Neuronal stem cell (in vitro differentiated cells): ENCODE data around the gene CDK5.

Source experiments
- DNase-seq: peaks from one replicate; pipeline ENCODE4 v3.0.0-alpha.2; 2013; ENCODE audit warnings: low spot score
- H2AFZ ChIP-seq: one replicate; pipeline ENCODE4 v1.6.1; 2013; ENCODE audit warnings: mild to moderate bottlenecking, low read length, inconsistent platforms
- H2AK5ac ChIP-seq: 2 replicates; pipeline ENCODE4 v1.6.1; 2013; ENCODE audit warnings: low read depth, mild to moderate bottlenecking, inconsistent platforms, low read length, moderate library complexity, mixed read lengths
- H2BK120ac ChIP-seq: 2 replicates; pipeline ENCODE4 v1.6.1; 2013; ENCODE audit warnings: low read depth, mild to moderate bottlenecking, inconsistent platforms, low read length, moderate library complexity, mixed read lengths
- H2BK12ac ChIP-seq: one replicate; pipeline ENCODE4 v1.6.1; 2013; ENCODE audit warnings: low read length, inconsistent platforms
- H2BK15ac ChIP-seq: 2 replicates; pipeline ENCODE4 v1.6.1; 2013; ENCODE audit warnings: mild to moderate bottlenecking, low read length, inconsistent platforms, mixed read lengths
- H2BK5ac ChIP-seq: one replicate; pipeline ENCODE4 v1.6.1; 2013; ENCODE audit warnings: inconsistent platforms, mild to moderate bottlenecking, low read length, moderate library complexity
- H3K14ac ChIP-seq: one replicate; pipeline ENCODE4 v1.6.1; 2013; ENCODE audit warnings: low read length, inconsistent platforms
- H3K18ac ChIP-seq: 2 replicates; pipeline ENCODE4 v1.6.1; 2013; ENCODE audit warnings: low read length, inconsistent platforms
- H3K23ac ChIP-seq: 2 replicates; pipeline ENCODE4 v1.6.1; 2013; ENCODE audit warnings: low read depth, mild to moderate bottlenecking, mixed read lengths, low read length, inconsistent platforms; ENCODE audit not compliant: poor library complexity
- H3K27ac ChIP-seq: replicated peaks from 3 replicates; pipeline ENCODE4 v1.5.1; 2013; ENCODE audit warnings: low read length, inconsistent platforms
- H3K27me3 ChIP-seq, 3 experiments: 2 replicates each; pipeline ENCODE4 v1.6.1; 2013; ENCODE audit warnings: low read length in 3 of 3, mild to moderate bottlenecking in 2 of 3, inconsistent platforms in 1 of 3, low read depth in 1 of 3, mixed read lengths in 1 of 3, moderate library complexity in 1 of 3; ENCODE audit not compliant: control insufficient read depth in 3 of 3, insufficient read depth in 3 of 3
- H3K36me3 ChIP-seq, 2 donors: replicated peaks in 1 of 2; 2 replicates each; pipeline ENCODE4 v1.6.1; 2013; ENCODE audit warnings: low read length in 2 of 2; ENCODE audit not compliant: control insufficient read depth in 2 of 2, insufficient read depth in 2 of 2
- H3K4ac ChIP-seq: 2 replicates; pipeline ENCODE4 v1.6.1; 2013; ENCODE audit warnings: inconsistent platforms, mild to moderate bottlenecking, low read length, moderate library complexity
- H3K4me1 ChIP-seq, 2 donors: 1 replicate in 1 of 2; 2 replicates in 1 of 2; pipeline ENCODE4 v1.6.1; 2013; ENCODE audit warnings: low read length in 2 of 2, low read depth in 1 of 2; ENCODE audit not compliant: control insufficient read depth in 2 of 2, insufficient read depth in 1 of 2
- H3K4me2 ChIP-seq: one replicate; pipeline ENCODE4 v1.6.1; 2013; ENCODE audit warnings: mild to moderate bottlenecking, low read length, inconsistent platforms; ENCODE audit not compliant: insufficient read depth, poor library complexity, severe bottlenecking
- H3K4me3 ChIP-seq, 2 donors: 2 replicates each; pipeline ENCODE4 v1.5.1; 2013; ENCODE audit warnings: low read length in 2 of 2, mild to moderate bottlenecking in 2 of 2, inconsistent platforms in 1 of 2, moderate library complexity in 1 of 2
- H3K79me1 ChIP-seq: one replicate; pipeline ENCODE4 v1.6.1; 2013; ENCODE audit warnings: low read depth, mild to moderate bottlenecking, inconsistent platforms, low read length, moderate library complexity
- H3K9ac ChIP-seq: one replicate; pipeline ENCODE4 v1.6.1; 2013; ENCODE audit warnings: mild to moderate bottlenecking, low read depth, low read length, inconsistent platforms; ENCODE audit not compliant: poor library complexity
- H3K9me3 ChIP-seq, 2 donors: replicated peaks in 1 of 2; 2 replicates each; pipeline versions ENCODE3 to v1.6.1; 2013; ENCODE audit warnings: low read length in 2 of 2, mild to moderate bottlenecking in 2 of 2, inconsistent platforms in 1 of 2, low read depth in 1 of 2, mixed read lengths in 1 of 2, moderate library complexity in 1 of 2; ENCODE audit not compliant: control insufficient read depth in 2 of 2, insufficient read depth in 1 of 2
- H4K8ac ChIP-seq: one replicate; pipeline ENCODE4 v1.6.1; 2013; ENCODE audit warnings: low read depth, mild to moderate bottlenecking, inconsistent platforms, low read length, moderate library complexity
- H4K91ac ChIP-seq: one replicate; pipeline ENCODE4 v1.6.1; 2013; ENCODE audit warnings: low read length, low read depth, mild to moderate bottlenecking, inconsistent platforms; ENCODE audit not compliant: poor library complexity
- WGBS, 2 donors: extraction: QIAGEN DNeasy Blood & Tissue Kit; methylation state at CpG; one replicate each; pipeline ENCODE4 v1.1.7; 2013; ENCODE audit warnings: missing lambda C conversion rate in 2 of 2, mixed read lengths in 1 of 2; ENCODE audit not compliant: insufficient read length in 2 of 2, insufficient replicate concordance in 1 of 2; ENCODE audit errors: extremely low coverage in 2 of 2; 5-methylcytosine and 5-hydroxymethylcytosine counted together

CDK5 gene

DNA sequence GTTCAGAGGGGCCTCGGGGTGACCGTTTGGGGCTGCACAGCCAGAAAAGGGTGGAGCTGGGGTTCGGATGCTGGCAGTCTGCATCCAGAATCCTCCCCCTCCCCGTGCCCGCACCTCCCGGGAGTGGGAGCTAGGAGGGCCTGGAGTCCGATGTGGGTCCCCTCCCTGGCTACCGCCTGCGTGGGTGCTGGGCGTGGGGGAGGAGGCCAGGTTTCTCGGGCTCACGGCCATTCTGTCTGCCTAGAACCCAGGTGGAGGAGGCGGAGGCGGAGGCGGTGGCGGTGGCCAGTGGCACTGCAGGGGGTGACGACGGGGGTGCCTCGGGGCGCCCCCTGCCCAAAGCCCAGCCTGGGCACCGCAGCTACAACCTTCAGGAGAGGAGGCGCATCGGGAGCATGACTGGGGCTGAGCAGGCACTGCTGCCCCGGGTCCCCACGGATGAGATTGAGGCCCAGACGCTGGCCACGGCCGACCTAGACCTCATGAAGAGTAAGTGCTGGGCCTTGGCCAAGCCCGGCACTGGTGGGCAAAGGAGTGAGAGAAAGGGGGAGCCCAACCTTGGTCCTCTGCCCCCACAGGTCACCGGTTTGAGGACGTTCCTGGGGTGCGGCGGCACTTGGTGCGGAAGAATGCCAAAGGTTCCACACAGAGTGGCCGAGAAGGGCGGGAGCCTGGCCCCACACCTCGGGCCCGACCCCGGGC lies 8.7 kb upstream of the CDK5 start:
- Histone ChIP-seq H3K4me2 (no peak overlapping the region), H3K4ac (no peak overlapping the region), H4K91ac (no peak overlapping the region), H3K79me1 (peaks cover 2% of the 10 kb centered on the region), H3K23ac (no peak overlapping the region), H2BK12ac (no peak overlapping the region), H3K4me1 (peaks cover 2 to 13% of the 10 kb centered on the region in 2 donors), H3K27me3 (peaks cover 0 to 9% (median 0%) of the 10 kb centered on the region in 3 experiments), H2BK15ac (no peak overlapping the region), H3K9me3 (no peaks in the 10 kb centered on the region), H3K18ac (no peak overlapping the region), H2BK120ac (no peak overlapping the region), H2BK5ac (no peak overlapping the region), H2AFZ (no peak overlapping the region), H2AK5ac (no peak overlapping the region), H3K27ac (no peak overlapping the region), H3K36me3 (peaks cover 43 to 86% of the 10 kb centered on the region in 2 donors), H3K14ac (no peak overlapping the region), H4K8ac (no peak overlapping the region), H3K9ac (no peak overlapping the region), H3K4me3 (no peak overlapping the region)
- no CpG with 5 or more reads among the region's 39 CpGs for WGBS, 2 donors
- DNase-seq, result no peak

DNA sequence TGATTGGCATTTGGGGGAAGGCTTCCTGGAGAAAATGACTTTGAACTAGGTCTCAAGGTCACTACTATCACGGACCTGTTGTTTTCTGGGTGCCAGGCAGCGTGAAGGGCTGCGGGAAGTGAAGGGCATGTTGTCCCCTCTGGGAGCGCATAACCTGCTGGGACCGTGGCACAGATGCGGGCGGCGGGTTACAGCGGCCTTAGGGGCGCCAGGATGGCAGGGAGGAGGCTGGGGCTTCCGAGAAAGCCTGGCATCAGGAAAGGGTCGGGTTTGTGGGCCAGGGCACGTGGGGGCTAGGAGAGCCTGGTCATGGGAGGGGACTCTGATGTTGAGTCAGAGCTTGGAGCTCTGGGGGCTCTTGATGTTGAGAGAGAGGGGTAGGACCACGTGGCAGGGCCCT lies 7.8 kb upstream of the CDK5 start:
- Histone ChIP-seq H3K4ac (no peak overlapping the region), H3K27me3 (peaks cover 0 to 17% (median 0%) of the 10 kb centered on the region in 3 experiments), H3K14ac (no peak overlapping the region), H2BK12ac (no peak overlapping the region), H2BK5ac (no peak overlapping the region), H3K18ac (no peak overlapping the region), H3K36me3 (peaks cover 37 to 77% of the 10 kb centered on the region in 2 donors), H3K27ac (no peak overlapping the region), H3K4me2 (no peak overlapping the region), H2AK5ac (no peak overlapping the region), H3K79me1 (peaks cover 2% of the 10 kb centered on the region), H3K4me3 (no peak overlapping the region), H4K91ac (no peak overlapping the region), H3K9me3 (no peaks in the 10 kb centered on the region), H2BK120ac (no peak overlapping the region), H3K23ac (no peak overlapping the region), H2BK15ac (no peak overlapping the region), H4K8ac (no peak overlapping the region), H2AFZ (no peak overlapping the region), H3K9ac (no peak overlapping the region), H3K4me1 (peaks cover 11 to 22% of the 10 kb centered on the region in 2 donors)
- DNase-seq, result no peak
- no CpG with 5 or more reads among the region's 14 CpGs for WGBS, 2 donors

DNA sequence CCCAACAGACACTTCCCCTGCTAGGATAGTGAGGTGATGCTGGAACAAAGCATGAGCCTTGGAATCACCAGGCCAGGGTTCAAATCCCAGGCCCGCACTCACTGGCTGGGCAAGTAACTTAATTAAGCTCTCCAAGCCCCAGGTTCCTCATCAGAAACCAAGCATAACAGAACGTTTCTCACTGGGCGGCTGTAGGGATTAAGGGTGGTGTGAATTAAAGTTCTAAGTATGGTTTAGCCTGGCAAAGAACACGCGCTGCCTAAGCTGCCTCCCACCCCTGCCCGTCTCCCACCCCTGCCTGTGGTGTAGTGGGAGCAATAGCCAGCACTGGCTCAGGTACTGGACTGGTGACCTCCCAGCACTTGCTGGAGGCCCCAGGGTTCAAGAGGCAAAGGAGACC lies 7.3 kb upstream of the CDK5 start:
- H2AFZ ChIP-seq, result no peak overlapping the region

GRCh38 chr7:151064454-151064853 lies 6.8 kb upstream of the CDK5 start:
- WGBS, 2 donors, result no CpG with 5 or more reads among the region's 18 CpGs
- no peak overlapping the region for H3K27ac ChIP-seq

More for the DNA sequence above, 7.3 kb upstream of the CDK5 start:
- Histone ChIP-seq H3K4me2 (no peak overlapping the region), H3K4ac (no peak overlapping the region), H2BK5ac (no peak overlapping the region), H2BK15ac (no peak overlapping the region), H3K4me1 (peaks cover 15 to 24% of the 10 kb centered on the region in 2 donors), H3K36me3 (peaks cover 32 to 71% of the 10 kb centered on the region in 2 donors), H3K18ac (no peak overlapping the region), H3K23ac (no peak overlapping the region), H3K9me3 (no peaks in the 10 kb centered on the region), H3K9ac (no peak overlapping the region), H2BK120ac (no peak overlapping the region), H3K27me3 (peaks cover 0 to 18% (median 0%) of the 10 kb centered on the region in 3 experiments), H4K91ac (no peak overlapping the region), H4K8ac (no peak overlapping the region), H3K4me3 (no peak overlapping the region), H3K27ac (no peak overlapping the region), H2AK5ac (no peak overlapping the region), H3K79me1 (peaks cover 4% of the 10 kb centered on the region), H2BK12ac (no peak overlapping the region), H3K14ac (no peak overlapping the region)
- no CpG with 5 or more reads among the region's 6 CpGs for WGBS, 2 donors
- DNase-seq, result no peak

More at GRCh38 chr7:151064454-151064853, 6.8 kb upstream of the CDK5 start:
- peaks cover 29 to 66% of the 10 kb centered on the region in 2 donors for H3K36me3 ChIP-seq
- peaks cover 15 to 24% of the 10 kb centered on the region in 2 donors for H3K4me1 ChIP-seq
- H3K4me2 ChIP-seq, result no peak overlapping the region
- peaks cover 0 to 18% (median 0%) of the 10 kb centered on the region in 3 experiments for H3K27me3 ChIP-seq
- H4K8ac ChIP-seq, result no peak overlapping the region
- H3K23ac ChIP-seq, result no peak overlapping the region
- H2BK12ac ChIP-seq, result no peak overlapping the region
- H4K91ac ChIP-seq, result no peak overlapping the region
- H2BK120ac ChIP-seq, result no peak overlapping the region
- H3K9me3 ChIP-seq, result no peaks in the 10 kb centered on the region
- no peak overlapping the region for H2BK15ac ChIP-seq
- H3K14ac ChIP-seq, result no peak overlapping the region
- H2AFZ ChIP-seq, result no peak overlapping the region
- no peak overlapping the region for H2AK5ac ChIP-seq
- no peak for DNase-seq
- H2BK5ac ChIP-seq, result no peak overlapping the region
- H3K79me1 ChIP-seq, result peaks cover 4% of the 10 kb centered on the region
- no peak overlapping the region for H3K9ac ChIP-seq
- no peak overlapping the region for H3K4ac ChIP-seq
- H3K4me3 ChIP-seq, result no peak overlapping the region
- no peak overlapping the region for H3K18ac ChIP-seq
